GF-D8 (cell line): ENCODE measurements around the gene GPC4.
"Not testable (repeated sequence)": the region's sequence is repeated elsewhere in the genome, so short reads cannot be mapped to it uniquely, and the experiment has no call there.

Source experiments
- DNase-seq: peaks from one replicate; lab custom pipeline; 2025; lab: John Stamatoyannopoulos, UW

The GPC4 gene

DNA sequence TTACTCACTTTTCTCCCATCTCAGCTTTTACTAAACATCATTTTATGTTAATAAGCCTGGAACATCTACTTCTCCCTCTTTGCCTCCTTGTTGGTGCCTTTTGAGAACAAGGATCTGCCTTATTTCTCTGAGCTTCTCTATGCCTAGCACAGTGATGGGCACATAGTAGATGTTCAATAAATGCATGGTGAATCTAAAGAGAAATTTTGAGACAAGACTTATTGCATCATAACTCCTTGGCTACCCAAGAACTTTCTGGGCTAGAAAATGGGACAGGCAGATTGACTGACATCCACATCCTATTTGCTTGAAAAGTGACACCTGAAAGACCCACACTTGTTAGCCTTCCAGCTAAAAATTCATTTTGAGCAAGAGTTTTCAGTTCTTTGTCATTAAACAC lies 109.9 kb downstream of the GPC4 start:
- no peak for DNase-seq

DNA sequence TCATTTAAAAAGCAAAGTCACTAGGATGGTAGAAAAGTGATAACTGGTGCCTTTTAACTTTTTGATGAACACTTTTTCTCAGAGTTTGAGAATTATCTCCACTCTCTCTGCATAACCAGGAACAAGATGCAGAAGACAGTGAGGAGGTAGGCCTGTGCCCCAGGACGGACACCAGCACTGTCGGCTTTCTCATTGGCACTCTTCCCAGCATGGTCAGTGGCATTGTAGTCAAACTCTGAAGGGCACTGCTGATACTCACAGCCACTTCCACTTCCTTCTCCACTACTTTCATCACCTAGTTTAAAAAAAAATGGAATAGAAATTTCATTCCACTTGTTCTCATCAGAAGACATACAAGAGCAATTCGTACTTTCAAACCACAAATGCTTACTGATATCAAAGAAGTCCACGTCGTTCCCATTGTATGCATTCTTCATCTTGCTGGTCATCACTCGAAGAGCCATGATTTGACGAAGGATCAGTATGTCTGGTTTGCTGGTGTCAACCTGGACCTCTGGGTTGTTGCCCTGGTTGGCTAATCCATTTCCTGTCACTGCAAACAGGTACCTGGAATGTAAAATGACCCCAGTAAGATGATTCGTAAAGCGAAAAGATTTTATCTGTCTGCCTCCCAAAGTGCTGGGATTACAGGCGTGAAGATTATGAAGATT lies 112.4 kb downstream of the GPC4 start:
- no peak for DNase-seq

DNA sequence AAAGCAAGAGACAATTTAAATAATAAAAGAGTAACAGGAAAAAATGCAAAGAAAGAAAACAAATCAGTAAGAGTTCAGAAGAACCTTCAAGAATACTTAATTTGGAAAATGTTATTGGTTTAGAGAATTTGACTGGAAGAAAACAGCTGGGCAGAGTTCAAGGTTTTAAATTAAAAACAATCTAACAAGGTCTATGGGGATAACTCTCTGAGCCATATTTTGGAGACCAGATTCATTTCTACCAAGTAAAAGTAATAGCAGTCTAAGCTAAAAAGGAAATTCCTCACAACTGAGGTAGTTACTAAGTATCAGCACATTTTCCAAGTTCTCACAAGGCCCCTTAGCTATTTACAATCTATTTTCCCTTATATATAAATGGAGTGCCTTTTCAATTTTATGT lies 114.7 kb downstream of the GPC4 start:
- no peak for DNase-seq

DNA sequence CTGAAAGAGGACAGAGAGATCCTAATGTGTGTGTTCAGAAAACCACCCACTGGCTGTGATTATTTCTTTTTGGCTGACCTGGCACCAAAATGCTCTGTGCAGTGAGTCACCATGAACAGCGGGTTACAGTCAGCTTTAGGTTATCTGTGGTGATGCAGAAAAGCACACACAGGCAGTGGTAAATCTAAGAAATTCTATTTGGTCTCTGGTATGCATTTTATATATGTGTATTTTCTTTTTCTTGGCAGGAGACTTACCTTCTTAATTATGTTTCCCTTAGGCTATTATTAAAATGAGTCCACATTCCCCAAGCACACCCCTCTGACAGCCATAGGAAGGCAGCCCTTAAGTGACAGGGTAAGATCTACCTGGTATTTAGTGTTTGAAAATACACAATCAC lies 118.0 kb downstream of the GPC4 start:
- DNase-seq: no peak

DNA sequence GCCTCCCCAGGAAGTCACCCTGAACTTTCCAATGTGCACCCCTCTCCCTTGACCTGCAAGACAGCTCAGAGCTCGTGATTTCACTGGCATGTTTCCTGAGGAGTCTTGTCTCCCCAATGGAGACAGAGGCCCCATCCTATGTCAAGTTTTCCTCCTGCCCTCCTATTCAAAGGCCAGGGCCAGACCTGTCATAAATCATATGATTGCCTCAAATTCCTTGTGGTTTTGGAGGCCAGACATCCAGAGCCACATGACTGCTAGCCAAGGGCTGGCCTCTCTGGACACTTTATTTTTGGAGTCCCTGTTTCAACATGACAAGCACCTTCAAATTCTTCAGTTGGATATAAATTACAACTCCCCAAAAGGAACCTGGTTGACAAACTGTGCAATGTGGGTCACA lies 121.2 kb downstream of the GPC4 start:
- no peak for DNase-seq

DNA sequence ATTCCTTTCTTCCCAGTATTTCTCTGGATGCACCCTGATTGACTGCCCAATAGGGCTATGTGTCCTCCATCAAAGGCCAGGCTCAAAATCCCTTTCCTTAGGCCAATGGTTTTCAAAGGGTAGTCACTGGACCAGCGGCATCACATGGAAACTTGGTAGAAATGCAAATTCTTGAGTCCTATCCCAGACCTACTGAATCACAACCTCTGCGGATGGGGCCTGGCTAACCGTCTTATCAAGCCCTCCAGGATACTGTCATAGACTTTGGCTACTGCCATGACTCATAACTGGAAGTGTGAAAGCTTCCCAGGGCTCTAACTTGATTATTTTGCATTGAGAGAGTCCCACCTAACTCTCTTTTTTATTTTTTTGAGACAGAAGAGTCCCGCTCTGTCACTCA lies 125.2 kb downstream of the GPC4 start:
- no peak for DNase-seq

DNA sequence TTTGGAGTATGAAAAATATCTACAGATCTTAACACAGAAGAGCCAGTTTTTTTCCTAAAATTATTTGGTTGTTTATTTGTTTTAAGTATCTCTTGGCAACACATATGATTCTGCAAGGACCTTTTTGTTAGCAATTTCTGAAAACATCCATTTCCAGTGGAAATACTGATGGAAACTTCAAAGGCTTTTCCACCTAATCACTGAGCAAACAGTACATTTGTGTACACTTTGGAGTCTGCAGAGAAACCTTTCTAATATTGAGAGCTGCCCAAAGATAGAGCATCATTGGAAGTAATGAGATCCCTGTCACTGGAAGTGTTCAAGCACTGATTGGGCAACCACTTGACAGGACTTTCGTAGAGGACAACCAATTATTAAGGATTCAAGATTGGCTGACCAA lies 127.4 kb downstream of the GPC4 start:
- no peak for DNase-seq

DNA sequence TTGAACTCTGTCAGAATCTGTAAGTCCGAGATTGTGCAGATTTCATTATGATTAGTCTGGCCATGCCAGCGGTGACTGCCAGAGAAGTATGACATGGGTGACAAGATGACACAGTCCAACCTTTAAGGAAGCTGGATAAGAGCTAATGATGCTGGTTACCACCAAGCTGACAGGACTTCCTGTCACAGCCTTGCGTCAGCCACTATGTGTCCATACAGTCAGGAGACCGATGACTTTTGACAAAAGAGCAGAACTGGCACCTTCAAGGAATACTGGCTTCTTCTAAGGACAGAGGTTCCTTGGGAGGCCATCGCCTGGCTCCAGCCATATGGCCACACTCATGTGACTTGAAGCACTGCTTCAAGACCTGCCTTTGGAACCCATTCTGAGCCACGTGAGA lies 129.9 kb downstream of the GPC4 start:
- no peak for DNase-seq

DNA sequence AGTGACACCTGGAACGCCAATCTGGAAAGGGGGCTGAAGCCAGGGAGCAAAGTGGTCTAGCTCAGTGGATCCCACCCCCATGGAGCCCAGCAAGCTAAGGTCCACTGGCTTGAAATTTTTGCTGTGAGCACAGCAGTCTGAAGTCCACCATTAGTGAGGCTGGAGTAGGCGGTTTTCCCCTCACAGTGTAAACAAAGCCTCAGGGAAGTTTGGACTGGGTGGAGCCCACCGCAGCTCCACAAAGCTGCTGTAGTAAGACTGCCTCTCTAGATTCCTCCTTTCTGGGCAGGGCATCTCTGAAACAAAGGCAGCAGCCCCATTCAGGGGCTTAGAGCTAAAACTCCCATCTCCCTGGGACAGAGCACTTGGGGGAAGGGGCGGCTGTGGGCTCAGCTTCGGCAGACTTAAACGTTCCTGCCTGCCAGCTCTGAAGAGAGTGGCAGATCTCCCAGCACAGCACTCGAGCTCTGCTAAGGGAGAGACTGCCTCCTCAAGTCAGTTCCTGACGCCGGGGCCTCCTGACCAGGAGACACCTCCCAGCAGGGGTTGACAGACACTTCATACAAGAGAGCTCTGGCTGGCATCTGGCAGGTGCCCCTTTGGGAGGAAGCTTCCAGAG lies 136.1 kb downstream of the GPC4 start:
- DNase-seq: not testable (repeated sequence)

DNA sequence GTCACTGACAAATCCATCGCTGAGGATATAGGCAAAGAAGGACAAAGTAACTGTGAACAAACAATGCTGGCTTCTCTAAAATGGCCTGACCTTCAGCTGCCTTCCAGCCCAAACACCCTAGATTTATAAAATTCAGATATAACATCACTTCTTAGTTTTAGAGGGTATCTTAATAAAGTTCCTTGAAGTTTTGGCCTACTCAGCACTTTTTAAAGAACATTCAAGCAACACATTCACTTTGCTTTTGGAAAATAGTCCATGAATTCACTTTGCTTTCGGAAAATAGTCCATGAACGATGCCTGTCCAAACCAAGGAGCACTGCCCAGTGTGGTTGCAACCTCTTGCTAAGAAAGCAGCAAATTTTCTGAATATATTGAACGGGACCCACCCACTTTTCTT lies 142.1 kb downstream of the GPC4 start:
- DNase-seq: no peak

DNA sequence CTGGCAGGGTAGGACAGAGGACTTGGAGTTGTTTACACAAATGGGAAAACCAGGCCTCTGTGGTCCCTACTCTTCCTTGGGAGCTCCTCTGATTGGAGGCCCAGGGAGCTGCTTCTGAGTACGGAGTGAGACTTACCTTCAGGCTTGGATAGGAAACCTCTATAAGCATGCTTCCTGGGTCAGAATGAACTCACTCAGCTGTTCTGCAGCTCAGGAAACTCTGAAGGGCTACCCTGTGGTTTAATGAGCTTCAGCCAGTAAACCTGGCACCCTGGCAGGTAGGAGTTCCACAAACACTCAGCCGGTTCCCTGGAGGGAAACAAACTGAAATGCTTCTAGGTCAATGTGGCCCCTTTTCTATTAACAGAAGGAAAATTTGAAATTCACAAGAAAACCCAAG lies 146.1 kb downstream of the GPC4 start:
- DNase-seq: no peak

DNA sequence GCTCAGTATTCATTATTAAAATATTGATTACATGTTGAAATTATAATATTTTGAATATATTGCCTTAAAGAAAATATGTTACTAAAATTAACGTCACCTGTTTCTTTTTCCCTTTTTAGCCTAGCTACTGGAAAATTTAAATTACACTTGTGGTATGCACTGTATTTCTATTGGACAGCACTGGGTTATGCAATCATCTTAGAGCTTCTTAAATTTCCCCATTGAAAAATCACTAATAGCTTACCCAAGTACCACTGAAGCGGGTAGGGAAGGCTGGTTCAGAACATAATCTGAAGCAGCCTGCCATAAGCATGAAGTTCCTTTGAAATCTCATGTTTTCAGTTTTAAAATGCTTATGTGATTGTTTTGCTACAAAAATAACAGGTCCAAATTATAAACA lies 147.7 kb downstream of the GPC4 start:
- DNase-seq: no peak

DNA sequence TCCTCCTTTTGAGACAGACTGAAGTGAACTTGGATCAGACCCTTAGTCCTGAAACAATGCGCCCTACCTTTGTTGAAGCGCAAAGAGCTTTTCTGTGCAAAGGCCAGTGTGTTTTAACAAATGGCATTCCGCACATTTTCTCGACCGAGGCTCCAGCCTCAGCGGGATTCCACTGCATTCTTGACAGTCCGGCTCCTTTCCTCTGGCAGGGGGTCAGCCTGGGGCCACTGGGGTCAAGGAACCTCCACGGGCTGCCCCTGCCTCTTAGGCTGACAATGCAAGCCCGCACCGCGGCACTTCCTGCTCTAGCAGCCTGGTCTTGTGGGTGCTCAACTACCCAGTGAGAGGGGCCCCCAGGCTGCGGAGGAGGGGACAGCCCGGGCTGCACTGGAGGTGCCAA lies 150.0 kb downstream of the GPC4 start:
- DNase-seq: no peak

DNA sequence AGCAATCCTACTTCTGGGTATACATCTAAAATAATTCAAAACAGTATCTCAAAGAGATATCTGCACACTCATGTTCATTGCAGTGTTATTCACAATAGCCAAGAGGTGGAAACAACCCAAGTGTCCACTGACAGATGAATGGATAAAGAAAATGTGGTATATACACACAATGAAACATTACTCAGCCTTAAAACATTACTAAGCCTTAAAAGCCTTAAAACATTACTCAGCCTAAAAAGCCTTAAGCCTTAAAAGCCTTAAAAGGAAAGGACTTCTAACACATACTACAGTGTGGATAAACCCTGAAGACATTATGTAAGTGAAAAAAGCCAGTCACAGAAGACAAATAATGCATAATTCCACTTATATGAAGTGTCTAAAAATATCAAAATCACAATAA lies 156.8 kb downstream of the GPC4 start:
- no peak for DNase-seq

DNA sequence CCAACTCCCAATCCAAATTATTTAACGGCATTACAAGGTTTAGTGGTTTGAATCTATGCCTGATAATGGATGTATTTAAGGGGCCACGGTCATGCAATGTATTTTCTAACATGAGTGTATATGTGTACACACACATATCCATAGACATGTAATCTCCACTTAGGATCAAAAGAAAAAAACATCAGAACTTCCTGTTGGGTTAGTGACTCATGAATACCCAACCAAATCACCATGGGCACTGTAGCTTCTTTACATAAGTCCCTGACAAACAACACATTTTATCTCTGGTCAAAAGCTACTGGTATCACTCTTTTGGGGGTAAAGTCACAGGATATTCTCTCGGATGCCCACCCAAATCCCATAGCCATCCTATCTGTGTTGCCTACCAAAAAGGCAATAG lies 160.6 kb downstream of the GPC4 start:
- DNase-seq: no peak

DNA sequence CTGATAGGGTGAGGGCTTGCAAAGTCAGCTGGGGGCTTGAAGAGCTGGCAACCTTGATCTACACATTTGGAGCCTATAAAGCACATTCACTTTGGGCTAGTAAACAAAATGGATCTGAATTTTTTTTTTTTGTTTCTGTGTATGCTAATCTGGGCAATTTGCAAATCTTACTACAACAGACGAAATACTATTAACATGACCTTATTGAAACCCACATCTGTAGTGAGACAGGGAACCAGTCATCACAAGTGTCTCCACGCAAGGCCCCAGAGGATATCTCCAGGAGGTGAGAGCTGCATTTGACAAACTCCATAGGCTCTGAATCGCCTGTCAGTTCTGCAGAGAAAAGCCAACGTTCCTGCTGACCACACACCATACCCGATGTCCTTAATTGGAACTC lies 164.1 kb downstream of the GPC4 start:
- no peak for DNase-seq

DNA sequence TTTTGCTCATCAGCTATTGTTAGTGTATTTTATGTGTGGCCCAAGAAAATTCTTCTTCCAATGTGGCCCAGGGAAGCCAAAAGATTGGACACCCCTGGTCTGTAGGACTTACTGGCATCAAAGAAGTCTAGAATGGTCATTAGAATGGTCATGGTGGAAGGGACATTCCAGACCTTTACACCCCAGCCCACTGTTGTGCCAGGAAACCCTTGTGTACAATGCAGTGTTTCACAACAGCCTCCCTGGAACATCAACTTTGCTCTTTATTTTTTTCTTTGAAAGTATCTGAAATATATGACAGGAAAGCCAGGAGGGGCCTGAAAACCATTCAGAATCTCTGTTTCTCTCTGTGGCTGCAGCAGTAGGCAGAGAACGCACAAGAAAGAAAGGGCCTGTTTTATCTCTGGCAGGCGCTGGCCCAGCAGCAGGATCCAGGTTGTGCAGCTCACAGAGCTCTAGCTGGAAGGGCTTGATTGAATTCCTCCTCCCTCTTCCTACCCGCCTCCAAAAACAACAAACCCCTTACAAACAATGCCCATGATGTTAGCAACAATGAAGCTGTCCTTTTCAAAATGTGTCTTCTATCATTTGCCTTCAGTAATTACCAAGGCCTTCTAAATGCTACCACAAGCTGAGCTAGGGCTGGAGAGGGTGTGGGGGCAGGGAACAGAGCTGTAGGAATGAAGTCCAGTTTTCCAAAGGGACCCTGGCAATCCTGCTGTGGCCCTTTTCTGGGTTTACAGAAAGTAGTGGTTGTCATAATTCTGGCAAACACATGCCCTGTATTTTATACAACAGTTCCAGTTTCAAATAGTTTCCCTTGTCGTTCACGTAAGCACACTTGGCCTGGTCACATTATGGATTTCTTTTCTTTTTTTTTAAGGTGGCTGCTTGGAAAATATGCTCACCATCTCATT lies 164.8 kb downstream of the GPC4 start:
- no peak for DNase-seq
